ENCODE data around the gene ZNF750.

Gene ZNF750

DNA sequence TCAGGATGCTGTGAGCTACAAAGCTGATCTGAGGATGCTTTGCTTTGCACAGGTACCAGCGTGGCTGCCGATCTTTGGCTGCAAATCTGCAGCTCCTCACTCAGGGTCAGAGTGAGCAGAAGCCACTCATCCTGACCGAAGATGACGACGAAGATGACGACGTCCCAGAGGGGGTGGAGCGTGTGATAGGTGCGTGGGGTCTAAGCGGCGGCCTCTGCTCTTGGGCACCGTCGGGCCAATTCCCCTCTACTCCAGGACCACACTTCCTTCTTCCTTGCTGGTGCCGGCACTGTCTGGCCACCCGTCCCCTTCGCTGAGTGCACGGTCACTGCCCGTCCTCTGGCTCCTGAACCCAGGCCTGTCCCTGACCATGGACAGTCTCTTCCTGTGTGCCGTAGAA lies 34.0 kb downstream of the ZNF750 start:
- no peaks in the 10 kb centered on the region for H3K9me3 ChIP-seq (ENCODE audit: control insufficient read depth in 2 of 2, low read length in 2 of 2)
- H3K4me3 ChIP-seq (ENCODE audit: low read length in 2 of 2) = no peak overlapping the region
- H3K36me3 ChIP-seq (ENCODE audit: control insufficient read depth in 2 of 2, insufficient read depth in 2 of 2, low read length in 2 of 2) = peaks cover 7 to 8% of the 10 kb centered on the region in 2 donors
- H3K4me1 ChIP-seq (ENCODE audit: control insufficient read depth in 2 of 2, insufficient read depth in 2 of 2, low read length in 2 of 2) = no peaks in the 10 kb centered on the region
- no peak overlapping the region for H3K9ac ChIP-seq (ENCODE audit: low read depth in 1 of 2, low read length in 2 of 2)
- H3K27ac ChIP-seq (ENCODE audit: low read depth in 2 of 2, low read length in 2 of 2) = no peak overlapping the region
- H3K27me3 ChIP-seq (ENCODE audit: control insufficient read depth in 2 of 2, insufficient read depth in 2 of 2, low read length in 2 of 2) = no peaks in the 10 kb centered on the region

DNA sequence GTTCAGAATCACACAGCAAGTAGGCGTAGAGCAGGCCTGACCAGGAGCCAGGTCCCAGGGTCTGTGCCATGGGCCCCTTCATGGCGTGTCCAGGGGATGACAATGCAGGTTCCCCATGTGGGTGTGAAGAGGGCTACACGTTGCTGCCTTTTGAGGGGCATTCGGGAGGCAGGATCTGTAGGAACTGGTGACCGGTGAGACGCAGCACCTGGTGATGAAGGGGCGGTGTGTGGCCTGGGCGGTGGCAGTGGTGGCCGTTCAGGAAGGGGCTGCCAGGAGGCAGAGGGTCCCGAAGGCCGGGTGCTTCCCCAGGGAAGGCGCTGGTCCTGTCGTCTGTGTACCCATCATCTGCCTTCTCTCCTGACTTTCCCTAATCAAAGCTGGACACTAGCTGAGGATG lies 34.6 kb downstream of the ZNF750 start:
- H3K27ac ChIP-seq (ENCODE audit: low read depth in 2 of 2, low read length in 2 of 2) = no peak overlapping the region
- no peaks in the 10 kb centered on the region for H3K4me1 ChIP-seq (ENCODE audit: control insufficient read depth in 2 of 2, insufficient read depth in 2 of 2, low read length in 2 of 2)
- no peak overlapping the region for H3K4me3 ChIP-seq (ENCODE audit: low read length in 2 of 2)

DNA sequence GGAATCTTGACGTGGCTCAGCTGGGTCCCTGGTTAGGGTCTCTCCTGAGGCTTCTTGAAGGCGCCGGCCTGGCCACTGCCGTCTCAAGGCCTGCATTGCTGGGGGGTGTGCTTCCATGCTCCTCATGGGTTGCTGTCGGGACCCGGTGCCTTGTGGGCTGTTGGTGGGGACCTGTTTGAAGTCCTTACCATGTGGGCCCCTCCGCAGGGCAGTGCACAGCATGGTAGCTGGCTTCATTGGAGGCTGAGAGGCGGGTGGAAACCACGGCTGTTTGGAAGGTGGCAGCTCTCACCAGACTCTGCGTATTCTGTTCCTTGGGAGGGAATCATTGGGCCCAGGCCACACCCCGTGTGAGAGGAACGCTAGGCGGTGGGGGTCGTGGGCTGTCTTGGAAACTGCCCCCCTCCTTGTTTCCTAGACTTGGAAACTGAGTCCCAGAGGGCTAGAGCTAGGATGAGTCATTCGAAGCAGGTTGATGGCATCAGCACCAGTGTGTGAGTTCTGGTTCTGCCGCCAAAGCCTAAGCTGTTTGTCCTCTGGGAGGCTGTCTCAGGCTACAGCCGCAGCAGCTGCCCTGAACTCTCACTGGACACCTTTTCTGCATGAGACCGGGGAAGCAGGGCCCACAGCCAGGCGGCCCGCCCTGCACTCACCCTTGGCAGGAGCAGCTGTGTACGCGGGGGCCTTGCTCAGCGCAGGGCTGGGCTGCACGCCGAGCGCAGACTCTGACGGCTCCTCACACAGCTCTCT lies 35.2 kb downstream of the ZNF750 start:
- Histone ChIP-seq H3K27ac (ENCODE audit: low read depth in 2 of 2, low read length in 2 of 2) (no peak overlapping the region), H3K4me1 (ENCODE audit: control insufficient read depth in 2 of 2, insufficient read depth in 2 of 2, low read length in 2 of 2) (no peaks in the 10 kb centered on the region), H3K9me3 (ENCODE audit: control insufficient read depth in 2 of 2, low read length in 2 of 2) (no peaks in the 10 kb centered on the region), H3K4me3 (ENCODE audit: low read length in 2 of 2) (no peak overlapping the region), H3K36me3 (ENCODE audit: control insufficient read depth in 2 of 2, insufficient read depth in 2 of 2, low read length in 2 of 2) (peaks cover 7% of the 10 kb centered on the region in 2 donors), H3K27me3 (ENCODE audit: control insufficient read depth in 2 of 2, insufficient read depth in 2 of 2, low read length in 2 of 2) (no peaks in the 10 kb centered on the region), H3K9ac (ENCODE audit: low read depth in 1 of 2, low read length in 2 of 2) (no peak overlapping the region)

More for the DNA sequence above, 34.6 kb downstream of the ZNF750 start:
- no peak overlapping the region for H3K9ac ChIP-seq (ENCODE audit: low read depth in 1 of 2, low read length in 2 of 2)
- no peaks in the 10 kb centered on the region for H3K9me3 ChIP-seq (ENCODE audit: control insufficient read depth in 2 of 2, low read length in 2 of 2)
- H3K36me3 ChIP-seq (ENCODE audit: control insufficient read depth in 2 of 2, insufficient read depth in 2 of 2, low read length in 2 of 2) = peaks cover 7% of the 10 kb centered on the region in 2 donors
- no peaks in the 10 kb centered on the region for H3K27me3 ChIP-seq (ENCODE audit: control insufficient read depth in 2 of 2, insufficient read depth in 2 of 2, low read length in 2 of 2)

GRCh38 chr17:82803606-82804005 lies 36.2 kb downstream of the ZNF750 start:
- Histone ChIP-seq H3K27ac (ENCODE audit: low read depth in 2 of 2, low read length in 2 of 2) (no peak overlapping the region), H3K36me3 (ENCODE audit: control insufficient read depth in 2 of 2, insufficient read depth in 2 of 2, low read length in 2 of 2) (peaks cover 7 to 10% of the 10 kb centered on the region in 2 donors), H3K9me3 (ENCODE audit: control insufficient read depth in 2 of 2, low read length in 2 of 2) (no peaks in the 10 kb centered on the region), H3K4me3 (ENCODE audit: low read length in 2 of 2) (no peak overlapping the region), H3K9ac (ENCODE audit: low read depth in 1 of 2, low read length in 2 of 2) (no peak overlapping the region), H3K4me1 (ENCODE audit: control insufficient read depth in 2 of 2, insufficient read depth in 2 of 2, low read length in 2 of 2) (no peaks in the 10 kb centered on the region), H3K27me3 (ENCODE audit: control insufficient read depth in 2 of 2, insufficient read depth in 2 of 2, low read length in 2 of 2) (no peaks in the 10 kb centered on the region)

DNA sequence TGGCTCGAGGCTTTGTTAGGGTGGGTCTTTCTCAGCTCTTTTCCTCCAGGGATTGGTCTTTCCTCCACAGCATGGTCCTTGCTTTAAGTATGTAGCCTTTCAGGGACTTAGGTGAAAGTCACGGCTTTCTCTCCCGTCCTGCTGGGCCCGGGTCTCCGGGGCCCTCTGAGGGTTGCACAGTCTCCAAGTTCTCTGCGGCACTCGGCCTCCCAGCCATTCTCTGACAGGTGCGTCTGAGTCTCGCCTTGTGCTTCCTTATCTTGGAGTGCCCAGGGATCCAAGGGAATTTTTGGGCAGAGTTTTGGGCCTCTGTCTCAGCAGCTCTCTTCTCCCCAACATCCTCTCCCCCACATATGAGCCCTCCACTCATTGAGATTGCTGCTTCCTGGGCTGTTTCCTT lies 36.6 kb downstream of the ZNF750 start:
- no peaks in the 10 kb centered on the region for H3K27me3 ChIP-seq (ENCODE audit: control insufficient read depth in 2 of 2, insufficient read depth in 2 of 2, low read length in 2 of 2)
- no peaks in the 10 kb centered on the region for H3K9me3 ChIP-seq (ENCODE audit: control insufficient read depth in 2 of 2, low read length in 2 of 2)
- peaks cover 7 to 10% of the 10 kb centered on the region in 2 donors for H3K36me3 ChIP-seq (ENCODE audit: control insufficient read depth in 2 of 2, insufficient read depth in 2 of 2, low read length in 2 of 2)
- H3K27ac ChIP-seq (ENCODE audit: low read depth in 2 of 2, low read length in 2 of 2) = no peak overlapping the region
- no peak overlapping the region for H3K9ac ChIP-seq (ENCODE audit: low read depth in 1 of 2, low read length in 2 of 2)
- no peak overlapping the region for H3K4me3 ChIP-seq (ENCODE audit: low read length in 2 of 2)
- H3K4me1 ChIP-seq (ENCODE audit: control insufficient read depth in 2 of 2, insufficient read depth in 2 of 2, low read length in 2 of 2) = no peaks in the 10 kb centered on the region

DNA sequence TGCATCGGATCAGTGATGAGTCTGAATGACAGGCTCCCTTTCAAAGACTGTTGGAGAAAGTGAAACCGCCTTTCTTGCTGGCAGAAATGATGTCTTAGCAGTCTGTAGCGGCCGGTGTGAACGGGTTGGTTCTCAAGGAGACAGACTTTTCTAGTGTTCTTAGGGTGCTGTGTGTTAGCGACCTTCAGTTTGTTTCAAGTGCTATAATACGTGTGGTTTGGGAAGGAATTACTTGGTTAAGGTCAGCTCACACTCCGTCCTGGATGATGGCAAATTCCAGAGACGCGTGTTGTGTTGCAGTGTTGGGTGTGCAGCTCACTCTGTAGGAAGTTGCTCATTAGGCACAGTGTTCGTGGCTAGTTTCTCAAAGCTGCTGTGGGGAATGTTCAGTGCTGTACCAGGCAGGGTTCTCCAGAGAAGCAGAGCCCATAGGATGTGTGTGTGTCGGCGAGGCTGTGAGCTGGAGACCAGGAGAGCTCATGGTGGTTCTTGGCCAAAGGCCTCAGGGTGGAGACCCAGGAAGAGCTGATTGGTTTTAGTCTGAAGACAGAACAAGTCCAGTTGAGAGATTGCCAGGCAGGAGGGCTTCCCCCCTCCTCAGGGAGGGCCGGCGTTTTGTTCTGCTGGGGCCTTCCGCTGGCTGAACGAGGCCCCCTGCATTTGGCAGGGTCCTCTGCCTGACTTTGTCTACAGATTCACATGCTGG lies 37.6 kb downstream of the ZNF750 start:
- Histone ChIP-seq H3K9ac (ENCODE audit: low read depth in 1 of 2, low read length in 2 of 2) (no peak overlapping the region), H3K36me3 (ENCODE audit: control insufficient read depth in 2 of 2, insufficient read depth in 2 of 2, low read length in 2 of 2) (peaks cover 4 to 10% of the 10 kb centered on the region in 2 donors), H3K27ac (ENCODE audit: low read depth in 2 of 2, low read length in 2 of 2) (no peak overlapping the region), H3K27me3 (ENCODE audit: control insufficient read depth in 2 of 2, insufficient read depth in 2 of 2, low read length in 2 of 2) (no peaks in the 10 kb centered on the region), H3K4me3 (ENCODE audit: low read length in 2 of 2) (no peak overlapping the region), H3K4me1 (ENCODE audit: control insufficient read depth in 2 of 2, insufficient read depth in 2 of 2, low read length in 2 of 2) (no peaks in the 10 kb centered on the region), H3K9me3 (ENCODE audit: control insufficient read depth in 2 of 2, low read length in 2 of 2) (no peaks in the 10 kb centered on the region)

- H3K27me3 ChIP-seq (ENCODE audit: control insufficient read depth in 2 of 2, insufficient read depth in 2 of 2, low read length in 2 of 2) = no peaks in the 10 kb centered on the region
These were observed 38.3 kb downstream of the ZNF750 start for GRCh38 chr17:82801377-82801970.

GRCh38 chr17:82800885-82801284 lies 38.9 kb downstream of the ZNF750 start:
- no peak overlapping the region for H3K4me3 ChIP-seq (ENCODE audit: low read length in 2 of 2)
- H3K4me1 ChIP-seq (ENCODE audit: control insufficient read depth in 2 of 2, insufficient read depth in 2 of 2, low read length in 2 of 2) = no peaks in the 10 kb centered on the region
- no peak overlapping the region for H3K27ac ChIP-seq (ENCODE audit: low read depth in 2 of 2, low read length in 2 of 2)
- H3K27me3 ChIP-seq (ENCODE audit: control insufficient read depth in 2 of 2, insufficient read depth in 2 of 2, low read length in 2 of 2) = no peaks in the 10 kb centered on the region
- H3K36me3 ChIP-seq (ENCODE audit: control insufficient read depth in 2 of 2, insufficient read depth in 2 of 2, low read length in 2 of 2) = peaks cover 4 to 7% of the 10 kb centered on the region in 2 donors
- H3K9me3 ChIP-seq (ENCODE audit: control insufficient read depth in 2 of 2, low read length in 2 of 2) = no peaks in the 10 kb centered on the region
- H3K9ac ChIP-seq (ENCODE audit: low read depth in 1 of 2, low read length in 2 of 2) = no peak overlapping the region

More at GRCh38 chr17:82801377-82801970, 38.3 kb downstream of the ZNF750 start:
- H3K9me3 ChIP-seq (ENCODE audit: control insufficient read depth in 2 of 2, low read length in 2 of 2) = no peaks in the 10 kb centered on the region
- no peaks in the 10 kb centered on the region for H3K4me1 ChIP-seq (ENCODE audit: control insufficient read depth in 2 of 2, insufficient read depth in 2 of 2, low read length in 2 of 2)
- H3K36me3 ChIP-seq (ENCODE audit: control insufficient read depth in 2 of 2, insufficient read depth in 2 of 2, low read length in 2 of 2) = peaks cover 4 to 10% of the 10 kb centered on the region in 2 donors
- no peak overlapping the region for H3K27ac ChIP-seq (ENCODE audit: low read depth in 2 of 2, low read length in 2 of 2)
- no peak overlapping the region for H3K4me3 ChIP-seq (ENCODE audit: low read length in 2 of 2)
- H3K9ac ChIP-seq (ENCODE audit: low read depth in 1 of 2, low read length in 2 of 2) = no peak overlapping the region

- H3K4me3 ChIP-seq (ENCODE audit: low read length in 2 of 2) = no peak overlapping the region
- no peak overlapping the region for H3K27ac ChIP-seq (ENCODE audit: low read depth in 2 of 2, low read length in 2 of 2)
- no peaks in the 10 kb centered on the region for H3K27me3 ChIP-seq (ENCODE audit: control insufficient read depth in 2 of 2, insufficient read depth in 2 of 2, low read length in 2 of 2)
- no peak overlapping the region for H3K9ac ChIP-seq (ENCODE audit: low read depth in 1 of 2, low read length in 2 of 2)
- H3K36me3 ChIP-seq (ENCODE audit: control insufficient read depth in 2 of 2, insufficient read depth in 2 of 2, low read length in 2 of 2) = peaks cover 3 to 4% of the 10 kb centered on the region in 2 donors
- no peaks in the 10 kb centered on the region for H3K9me3 ChIP-seq (ENCODE audit: control insufficient read depth in 2 of 2, low read length in 2 of 2)
- peaks cover 4 to 6% of the 10 kb centered on the region in 2 donors for H3K4me1 ChIP-seq (ENCODE audit: control insufficient read depth in 2 of 2, insufficient read depth in 2 of 2, low read length in 2 of 2)
These were observed 40.2 kb downstream of the ZNF750 start for GRCh38 chr17:82799591-82799990.

DNA sequence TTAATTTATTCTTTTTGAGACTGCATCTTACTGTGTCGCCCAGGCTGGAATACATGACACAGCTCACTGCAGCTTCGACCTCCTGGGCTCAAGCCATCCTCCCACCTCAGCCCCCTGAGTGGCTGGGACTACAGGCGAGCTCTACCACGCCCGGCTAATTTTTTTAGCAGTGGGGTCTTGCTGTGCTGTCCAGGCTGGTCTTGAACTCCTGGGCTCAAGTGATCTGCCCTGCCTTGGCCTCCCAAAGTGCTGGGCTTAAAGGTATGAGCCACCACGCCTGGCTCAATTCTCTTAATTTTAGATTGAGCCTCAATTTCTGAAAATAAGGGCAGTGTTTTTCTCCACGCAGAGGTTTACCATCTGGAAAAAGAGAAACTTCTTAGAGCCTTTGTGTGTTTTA lies 41.1 kb downstream of the ZNF750 start:
- H3K36me3 ChIP-seq (ENCODE audit: control insufficient read depth in 2 of 2, insufficient read depth in 2 of 2, low read length in 2 of 2) = peaks cover 3 to 4% of the 10 kb centered on the region in 2 donors

More for the DNA sequence above, 41.1 kb downstream of the ZNF750 start:
- H3K27me3 ChIP-seq (ENCODE audit: control insufficient read depth in 2 of 2, insufficient read depth in 2 of 2, low read length in 2 of 2) = no peaks in the 10 kb centered on the region
- no peak overlapping the region for H3K27ac ChIP-seq (ENCODE audit: low read depth in 2 of 2, low read length in 2 of 2)
- H3K9ac ChIP-seq (ENCODE audit: low read depth in 1 of 2, low read length in 2 of 2) = no peak overlapping the region
- peaks cover 4 to 6% of the 10 kb centered on the region in 2 donors for H3K4me1 ChIP-seq (ENCODE audit: control insufficient read depth in 2 of 2, insufficient read depth in 2 of 2, low read length in 2 of 2)
- H3K9me3 ChIP-seq (ENCODE audit: control insufficient read depth in 2 of 2, low read length in 2 of 2) = no peaks in the 10 kb centered on the region
- H3K4me3 ChIP-seq (ENCODE audit: low read length in 2 of 2) = no peak overlapping the region
